K562 (cell line): ENCODE results near the gene NXT1. TPM values are rescaled to one million over a fixed set of nuclear protein-coding genes. Genes with fewer than 3 reads are reported as not detected.

Experiments
- ASH1L ChIP-seq: fragments of 450-650 bp; IDR thresholded peaks from 2 replicates; pipeline ENCODE4 v1.6.1; 2018; ENCODE audit warnings: borderline replicate concordance, mild to moderate bottlenecking, low read depth; ENCODE audit not compliant: partially characterized antibody
- CTCF ChIP-seq, 3 experiments: IDR thresholded peaks in 2 of 3; conservative IDR thresholded peaks in 1 of 3; 2 replicates each; pipeline ENCODE4 v1.5.1; 2011 to 2012; ENCODE audit warnings: low read length in 3 of 3, mild to moderate bottlenecking in 3 of 3, control low read depth in 2 of 3, improper control_type of control experiment in 1 of 3, inconsistent platforms in 1 of 3, low read depth in 1 of 3, mixed read lengths in 1 of 3, moderate library complexity in 1 of 3; ENCODE audit not compliant: insufficient read depth in 2 of 3
- ESRRA ChIP-seq: fragments of 450-650 bp; IDR thresholded peaks from 2 replicates; pipeline ENCODE4 v1.6.1; 2014; ENCODE audit warnings: low read depth, mild to moderate bottlenecking, moderate library complexity, borderline replicate concordance
- FOS ChIP-seq: IDR thresholded peaks from 3 replicates; pipeline ENCODE4 v1.6.1; 2011; ENCODE audit not compliant: insufficient read length; ENCODE audit errors: extremely low read depth
- HNRNPLL ChIP-seq: fragments of 200-400 bp; formaldehyde crosslinking; IDR thresholded peaks from 2 replicates; pipeline ENCODE4 v1.6.1; 2017; ENCODE audit warnings: low read length, low read depth, mild to moderate bottlenecking; ENCODE audit not compliant: poor library complexity, severe bottlenecking
- MGA ChIP-seq: fragments of 450-650 bp; IDR thresholded peaks from 2 replicates; pipeline ENCODE4 v1.6.1; 2016; ENCODE audit warnings: mild to moderate bottlenecking, moderate library complexity
- MXD1 ChIP-seq: fragments of 250-450 bp; sonication (Bioruptor Pico); IDR thresholded peaks from 2 replicates; pipeline ENCODE4 v1.8.0; 2021; ENCODE audit warnings: borderline replicate concordance, mild to moderate bottlenecking, moderate library complexity; ENCODE audit not compliant: poor library complexity, severe bottlenecking
- PML ChIP-seq: IDR thresholded peaks from 2 replicates; pipeline ENCODE4 v1.6.1; 2012; ENCODE audit warnings: low read length, inconsistent platforms
- RBFOX2 ChIP-seq: fragments of 200-400 bp; formaldehyde crosslinking; IDR thresholded peaks from 2 replicates; pipeline ENCODE4 v1.6.1; 2017; ENCODE audit warnings: low read depth, mild to moderate bottlenecking, low read length, moderate library complexity
- SETDB1 ChIP-seq: IDR thresholded peaks from one replicate; pipeline ENCODE4 v1.6.1; 2012; ENCODE audit warnings: low read length, control low read depth, inconsistent platforms
- SMAD1 ChIP-seq: fragments of 150-350 bp; IDR thresholded peaks from 2 replicates; pipeline ENCODE4 v1.6.1; 2014; ENCODE audit warnings: low read length, low read depth; ENCODE audit not compliant: partially characterized antibody
- ZBTB7A ChIP-seq: IDR thresholded peaks from 2 replicates; pipeline ENCODE4 v1.6.1; 2011; ENCODE audit warnings: low read depth, mild to moderate bottlenecking, low read length, moderate library complexity, borderline replicate concordance; ENCODE audit not compliant: control insufficient read depth
- ZFP1 ChIP-seq: fragments of 450-650 bp; formaldehyde crosslinking; IDR thresholded peaks from 2 replicates; pipeline ENCODE4 v1.4.0; 2020; ENCODE audit warnings: mild to moderate bottlenecking, mixed read lengths
- polyA plus RNA-seq, 8 experiments: library from polyadenylated mRNA; depleted of rRNA in 4 of 8; stranded (reverse) in 5 of 8; unstranded in 3 of 8; fragments of >200 nt; fragmentation: Nextera tagmentation in 2 of 8; fragmentation: Illumina TruSeq in 1 of 8; extraction: Ambion mirVana in 2 of 8; extraction: Trizol in 1 of 8; gene quantifications; 2 replicates each; pipeline versions ENCODE4 v1.2.1 to v1.2.3, GENCODE V29; 2011 to 2014; ENCODE audit warnings: inconsistent platforms in 1 of 8, missing spikeins in 1 of 8
- total RNA-seq, 7 experiments: library from RNA; depleted of rRNA in 6 of 7; stranded (reverse); fragments of >200 nt in 6 of 7; fragmentation: Illumina TruSeq in 2 of 7; extraction: Trizol in 2 of 7; gene quantifications; 2 replicates each; pipeline versions ENCODE4 v1.2.1 to v1.2.3, GENCODE V29; 2011 to 2021; ENCODE audit warnings: low replicate concordance in 1 of 7

The NXT1 gene
- total and polyA plus RNA-seq, 9 of the 15 experiments (the other 6 are each of a cell fraction or from before 2014, with no cell fraction given) = 7.7 to 50.9 (median 35.6) TPM

- TF ChIP-seq MGA (peak; percentile 97), ZBTB7A (peak; percentile 6; the same call in 1 of the 2 replicates), ESRRA (0 out of 2 replicates have a peak, but pooled peaks have one; percentile 21), RBFOX2 (peak; percentile 91), ZFP1 (no peak), PML (peak; percentile 37; the same call in 1 of the 2 replicates), SMAD1 (peak; percentile 25), ASH1L (peak; percentile 19), CTCF (IDR thresholded peaks at IDR 0.05 in 2 of 3, conservative IDR thresholded peaks at IDR 0.05 in 1 of 3; ENCODE audit: insufficient read depth in 2 of 3, low read depth in 1 of 3, low read length in 3 of 3) (peak in 2 of 3 experiments; percentile 5; a peak in 2 of 6 replicates), SETDB1 (no peak), FOS (peak; percentile 68), MXD1 (no peak), HNRNPLL (peak; percentile 66)
Measured at GRCh38 chr20:23350196-23350903, at the start of gene NXT1 (continued).
